HepG2 (cell line): ENCODE measurements around the gene TPM1. TPM values are rescaled to one million over a fixed set of nuclear protein-coding genes. Genes with fewer than 3 reads are reported as not detected.

Source experiments
- ATAC-seq: fragments of 200-7000 bp; cut with Tn5 transposase; 3 replicates; pipeline ENCODE4 v1.9.1; 2020; ENCODE audit warnings: mild to moderate bottlenecking, moderate library complexity
- BruUV-seq: library from RNA; stranded (reverse); fragments of 400-500 nt; replicated peaks from 2 replicates; lab custom pipeline; 2021; lab: Mats Ljungman, UMichigan
- CTCF ChIA-PET: fragments of 300-600 bp; formaldehyde crosslinking; extraction: SDS; loops from one replicate; lab custom pipeline; 2021; ENCODE audit warnings: low total read pairs, inconsistent platforms, low intra/inter-chr PET ratio; lab: Yijun Ruan, JAX
- POLR2A ChIA-PET: fragments of 350-600 bp; sonication (Branson Sonifier 250); formaldehyde crosslinking; loops from one replicate; lab custom pipeline; 2020; ENCODE audit warnings: antibody characterized with exemption, inconsistent platforms; lab: Yijun Ruan, JAX
- DNase-seq: peaks from one replicate; pipeline ENCODE4 v3.0.0-alpha.2; 2015; ENCODE audit warnings: low spot score
- FAIRE-seq: peaks from 3 replicates; lab custom pipeline; 2011; peaks lifted over from hg19 to GRCh38; lab: Jason Lieb, UNC
- H2AFZ ChIP-seq: one replicate; pipeline ENCODE4 v1.6.1; 2011; ENCODE audit warnings: low read length, inconsistent platforms
- H3K27ac ChIP-seq: fragments of 300-600 bp; 3 replicates; pipeline ENCODE4 v1.8.0; 2011; ENCODE audit warnings: mixed run types, mild to moderate bottlenecking, mixed read lengths, low read length, inconsistent platforms; ENCODE audit not compliant: insufficient read depth; ENCODE audit errors: extremely low read length
- H3K27me3 ChIP-seq, 2 experiments: fragments of 200-600 bp in 1 of 2; 2 replicates in 1 of 2; 3 replicates in 1 of 2; pipeline versions ENCODE4 v1.6.0 to v1.8.0; 2011; ENCODE audit warnings: low read length in 2 of 2, mild to moderate bottlenecking in 2 of 2, moderate library complexity in 2 of 2, inconsistent platforms in 1 of 2; ENCODE audit not compliant: insufficient read depth in 2 of 2, control insufficient read depth in 1 of 2
- H3K36me3 ChIP-seq, 2 experiments: fragments of 200-600 bp in 1 of 2; replicated peaks in 1 of 2; 2 replicates in 1 of 2; 3 replicates in 1 of 2; pipeline versions ENCODE4 v1.5.1 to v1.8.0; 2011; ENCODE audit warnings: low read length in 2 of 2, inconsistent platforms in 1 of 2; ENCODE audit not compliant: insufficient read depth in 2 of 2, control insufficient read depth in 1 of 2
- H3K4me1 ChIP-seq: 2 replicates; pipeline ENCODE4 v1.5.1; 2012; ENCODE audit warnings: low read length, inconsistent platforms; ENCODE audit not compliant: insufficient read depth
- H3K4me2 ChIP-seq: 2 replicates; pipeline ENCODE4 v1.6.0; 2011; ENCODE audit warnings: low read depth, low read length, inconsistent platforms
- H3K4me3 ChIP-seq, 3 experiments: fragments of 200-600 bp in 1 of 3; sonication (generic), shearing (Covaris generic) in 1 of 3; replicated peaks in 1 of 3; 2 replicates each; pipeline ENCODE4 v1.5.1; 2011 to 2016; ENCODE audit warnings: low read length in 3 of 3, inconsistent platforms in 2 of 3, low read depth in 2 of 3, mild to moderate bottlenecking in 2 of 3, control low read depth in 1 of 3, mixed read lengths in 1 of 3; ENCODE audit not compliant: insufficient read depth in 1 of 3
- H3K79me2 ChIP-seq: one replicate; pipeline ENCODE4 v1.6.1; 2011; ENCODE audit warnings: low read length, inconsistent platforms; ENCODE audit not compliant: insufficient read depth
- H3K9ac ChIP-seq: 2 replicates; pipeline ENCODE4 v1.6.0; 2011; ENCODE audit warnings: mild to moderate bottlenecking, low read depth, low read length, inconsistent platforms; ENCODE audit not compliant: insufficient read depth
- H3K9me3 ChIP-seq: 2 replicates; pipeline ENCODE4 v1.5.1; 2012; ENCODE audit warnings: mild to moderate bottlenecking, low read length
- H4K20me1 ChIP-seq: 2 replicates; pipeline ENCODE4 v1.6.0; 2011; ENCODE audit warnings: inconsistent platforms, mild to moderate bottlenecking, low read length, moderate library complexity; ENCODE audit not compliant: insufficient read depth
- DNMT1 ChIP-seq: sonication (generic); formaldehyde crosslinking; IDR thresholded peaks from 2 replicates; pipeline ENCODE4 v1.5.1; 2020; ENCODE audit warnings: mild to moderate bottlenecking, missing genetic modification reagents
- ESRRA ChIP-seq: sonication (generic); formaldehyde crosslinking; IDR thresholded peaks from 2 replicates; pipeline ENCODE4 v1.5.1; 2020; ENCODE audit warnings: mild to moderate bottlenecking, low read depth, missing genetic modification reagents
- FOXP1 ChIP-seq, 2 experiments: fragments of 450-650 bp in 1 of 2; IDR thresholded peaks; 2 replicates each; pipeline ENCODE4 v1.6.1; 2017 to 2018; ENCODE audit warnings: antibody characterized with exemption in 1 of 2
- HOXD1 ChIP-seq: sonication (generic); formaldehyde crosslinking; IDR thresholded peaks from 2 replicates; pipeline ENCODE4 v1.5.0; 2020; ENCODE audit warnings: missing genetic modification reagents
- IRX3 ChIP-seq: sonication (generic); formaldehyde crosslinking; IDR thresholded peaks from 2 replicates; pipeline ENCODE4 v1.8.1; 2023; ENCODE audit warnings: mild to moderate bottlenecking, low read depth, missing genetic modification reagents, borderline replicate concordance
- ISX ChIP-seq: sonication (generic); formaldehyde crosslinking; conservative IDR thresholded peaks from 2 replicates; pipeline ENCODE4 v1.5.0; 2020; ENCODE audit warnings: missing genetic modification reagents
- KLF9 ChIP-seq: IDR thresholded peaks from 2 replicates; pipeline ENCODE4 v1.6.1; 2016; ENCODE audit warnings: low read depth
- MAF1 ChIP-seq: sonication (generic); formaldehyde crosslinking; IDR thresholded peaks from 2 replicates; pipeline ENCODE4 v1.5.0; 2020; ENCODE audit warnings: missing genetic modification reagents, borderline replicate concordance
- NFKB2 ChIP-seq: sonication (generic); formaldehyde crosslinking; IDR thresholded peaks from 2 replicates; pipeline ENCODE4 v1.4.0; 2020; ENCODE audit warnings: missing genetic modification reagents, borderline replicate concordance
- NR3C1 ChIP-seq: sonication (generic); formaldehyde crosslinking; IDR thresholded peaks from 2 replicates; pipeline ENCODE4 v1.4.0; 2020; ENCODE audit warnings: missing genetic modification reagents
- RARA ChIP-seq: IDR thresholded peaks from 2 replicates; pipeline ENCODE4 v1.6.1; 2016; ENCODE audit warnings: missing genetic modification reagents, missing compliant biosample characterization
- RBM22 ChIP-seq: fragments of 200-400 bp; formaldehyde crosslinking; optimal IDR thresholded peaks from 2 replicates; pipeline ENCODE3; 2017; ENCODE audit warnings: mild to moderate bottlenecking, low read length, moderate library complexity
- ZFP1 ChIP-seq: IDR thresholded peaks from 2 replicates; pipeline ENCODE4 v1.6.1; 2016
- ZFY ChIP-seq: sonication (generic); formaldehyde crosslinking; IDR thresholded peaks from 2 replicates; pipeline ENCODE4 v1.4.0; 2020; ENCODE audit warnings: missing genetic modification reagents
- ZNF282 ChIP-seq: fragments of 450-650 bp; IDR thresholded peaks from 2 replicates; pipeline ENCODE4 v1.6.1; 2018; ENCODE audit not compliant: partially characterized antibody
- ZNF446 ChIP-seq: sonication (generic); formaldehyde crosslinking; IDR thresholded peaks from 2 replicates; pipeline ENCODE4 v1.5.0; 2020; ENCODE audit warnings: mild to moderate bottlenecking, missing genetic modification reagents
- ZNF780A ChIP-seq: sonication (generic); formaldehyde crosslinking; IDR thresholded peaks from 2 replicates; pipeline ENCODE4 v1.8.0; 2022; ENCODE audit warnings: mild to moderate bottlenecking, missing genetic modification reagents, moderate library complexity
- WGBS: methylation state at CpG from one replicate; pipeline ENCODE4 v1.1.6; 2017; ENCODE audit warnings: low lambda C conversion rate; 5-methylcytosine and 5-hydroxymethylcytosine counted together
- in situ Hi-C: cut with HindIII; loops from 2 replicates; pipeline ENCODE4 v1.10.0; 2017; ENCODE audit warnings: low pct_unique_long_range_greater_than_20kb; ENCODE audit not compliant: extremely low pct_ligation_motif_present
- intact Hi-C: fragments of 100-400 bp; cut with micrococcal nuclease; formaldehyde crosslinking; loops from one replicate; pipeline ENCODE4 v1.10.0; 2022; ENCODE audit not compliant: unreplicated experiment
- polyA plus RNA-seq, 8 experiments: library from polyadenylated mRNA; depleted of rRNA in 3 of 8; stranded (reverse) in 7 of 8; unstranded in 1 of 8; fragments of >200 nt; fragmentation: Illumina TruSeq in 4 of 8; extraction: Trizol in 4 of 8; gene quantifications; 2 replicates each; pipeline versions ENCODE4 v1.2.1 to v1.2.3, GENCODE V29; 2011 to 2016; ENCODE audit warnings: low read depth in 4 of 8, missing spikeins in 1 of 8, mixed read lengths in 1 of 8; ENCODE audit not compliant: insufficient read depth in 1 of 8
- total RNA-seq, 5 experiments: library from RNA; depleted of rRNA; stranded (reverse); fragments of >200 nt; fragmentation: Illumina TruSeq; extraction: Trizol; gene quantifications; 2 replicates each; pipeline ENCODE4 v1.2.3, GENCODE V29; 2016; ENCODE audit warnings: low read depth in 1 of 5
- TF ChIP-seq, protein P1 (sequence below): sonication (generic); formaldehyde crosslinking; IDR thresholded peaks from 2 replicates; pipeline ENCODE4 v1.5.0; 2020; ENCODE audit warnings: missing genetic modification reagents
- TF ChIP-seq, protein P2 (sequence below): sonication (generic); formaldehyde crosslinking; IDR thresholded peaks from 2 replicates; pipeline ENCODE4 v1.5.1; 2020; ENCODE audit warnings: missing genetic modification reagents, mild to moderate bottlenecking, borderline replicate concordance
- TF ChIP-seq, protein P3 (sequence below): sonication (generic); formaldehyde crosslinking; IDR thresholded peaks from 2 replicates; pipeline ENCODE4 v1.4.0; 2020; ENCODE audit warnings: missing genetic modification reagents, low read depth, mild to moderate bottlenecking, borderline replicate concordance
- TF ChIP-seq, protein P4 (sequence below): sonication (generic); formaldehyde crosslinking; IDR thresholded peaks from 2 replicates; pipeline ENCODE4 v1.9.0; 2022; ENCODE audit warnings: low read depth, missing genetic modification reagents

TPM1 gene
- total and polyA plus RNA-seq, 2 of the 13 experiments (the other 11 are each of a cell fraction or from before 2014, with no cell fraction given): 98.9 to 109 TPM

DNA sequence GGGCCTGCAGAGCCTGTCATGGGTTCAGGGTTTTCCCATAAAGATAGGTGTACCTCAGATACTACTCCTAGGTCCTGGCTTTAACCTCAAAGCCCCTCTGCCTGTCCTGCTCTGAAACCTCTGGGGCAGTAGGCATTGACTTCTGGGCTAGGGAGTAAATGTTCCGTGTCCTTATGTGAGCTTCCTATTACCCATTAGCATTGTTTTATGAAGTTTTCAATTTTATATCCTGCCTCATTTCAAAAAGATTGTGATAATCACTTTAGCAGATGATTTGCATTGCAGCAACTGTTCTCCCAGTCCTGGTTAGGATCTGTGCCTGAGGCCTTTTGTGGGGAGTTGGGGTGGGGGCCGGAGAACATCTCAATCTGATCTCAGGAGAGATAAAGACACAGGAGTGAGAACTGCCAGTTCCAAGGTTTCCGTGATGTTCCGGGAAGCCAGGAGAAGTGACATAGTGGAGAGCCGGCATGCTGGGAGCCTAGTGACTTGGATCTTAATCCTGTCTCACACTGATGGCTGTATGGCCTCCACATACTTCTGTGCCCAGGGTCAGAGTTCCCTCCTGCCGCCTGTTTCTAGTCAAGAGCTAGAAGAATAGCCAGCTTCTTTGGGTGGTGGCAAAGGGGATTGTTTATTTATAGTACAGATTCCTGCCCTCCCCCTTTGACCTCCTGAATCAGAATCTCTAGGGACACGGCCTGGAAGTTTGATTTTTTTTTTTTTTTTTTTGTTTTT lies 10.6 kb downstream of the TPM1 start:
- Histone ChIP-seq H3K27ac (peak overlapping the region; percentile 70), H3K4me3 (peak overlapping the region in 1 of 3 experiments; percentile 51; a peak in 3 of 6 replicates), H3K9ac (peak overlapping the region; percentile 42), H2AFZ (no peak overlapping the region), H4K20me1 (no peaks in the 10 kb centered on the region), H3K4me1 (peaks cover 76% of the 10 kb centered on the region), H3K9me3 (no peaks in the 10 kb centered on the region), H3K36me3 (peaks cover 7 to 16% of the 10 kb centered on the region in 2 experiments), H3K4me2 (peak overlapping the region; percentile 77), H3K27me3 (no peaks in the 10 kb centered on the region), H3K79me2 (peaks cover 60% of the 10 kb centered on the region)
- ChIA-PET POLR2A (interaction anchor here (0.7 to 3.8 kb wide), 11 partner anchors 8 to 186 kb away, joined by 3 to 25 read pairs (median 4); partner anchors contain the start of gene TPM1), CTCF (no interaction called here)
- no TSS peak for BruUV-seq
- DNase-seq: peak; percentile 84
- intact Hi-C loops: no loop called here
- no peak for FAIRE-seq
- peak; percentile 55 for ATAC-seq
- in situ Hi-C loops: no loop called here
- WGBS: 16% methylated on average over 7 of the region's 7 CpGs
- TF ChIP-seq FOXP1 (IDR thresholded peaks at IDR 0.05) (no peak), FOXP1 (CRISPR knock-in tag; IDR thresholded peaks at IDR 0.05) (peak; percentile 30; the same call in 1 of the 2 replicates), NFKB2 (CRISPR knock-in tag) (no peak), ZNF446 (CRISPR knock-in tag) (no peak), ZFY (no peak), HOXD1 (CRISPR knock-in tag) (no peak), MAF1 (CRISPR knock-in tag) (no peak), ZFP1 (no peak), KLF9 (CRISPR knock-in tag) (no peak), ZNF282 (no peak), ZNF780A (CRISPR knock-in tag) (no peak), RBM22 (no peak), IRX3 (CRISPR knock-in tag) (no peak), NR3C1 (CRISPR knock-in tag) (no peak), RARA (CRISPR knock-in tag) (peak; percentile 39; the same call in 1 of the 2 replicates), ESRRA (CRISPR knock-in tag) (no peak), ISX (CRISPR knock-in tag) (no peak), DNMT1 (CRISPR knock-in tag) (no peak)
- TF ChIP-seq, protein P1, sequence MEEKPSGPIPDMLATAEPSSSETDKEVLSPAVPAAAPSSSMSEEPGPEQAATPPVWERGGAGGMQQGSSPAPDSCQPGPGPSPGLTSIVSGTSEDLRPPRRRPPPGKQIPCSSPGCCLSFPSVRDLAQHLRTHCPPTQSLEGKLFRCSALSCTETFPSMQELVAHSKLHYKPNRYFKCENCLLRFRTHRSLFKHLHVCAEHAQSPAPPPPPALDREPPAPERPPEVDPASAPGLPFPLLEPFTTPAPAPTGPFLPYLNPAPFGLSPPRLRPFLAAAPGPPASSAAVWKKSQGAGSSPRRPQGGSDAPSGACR (CRISPR knock-in tag): no peak
- TF ChIP-seq, protein P2, sequence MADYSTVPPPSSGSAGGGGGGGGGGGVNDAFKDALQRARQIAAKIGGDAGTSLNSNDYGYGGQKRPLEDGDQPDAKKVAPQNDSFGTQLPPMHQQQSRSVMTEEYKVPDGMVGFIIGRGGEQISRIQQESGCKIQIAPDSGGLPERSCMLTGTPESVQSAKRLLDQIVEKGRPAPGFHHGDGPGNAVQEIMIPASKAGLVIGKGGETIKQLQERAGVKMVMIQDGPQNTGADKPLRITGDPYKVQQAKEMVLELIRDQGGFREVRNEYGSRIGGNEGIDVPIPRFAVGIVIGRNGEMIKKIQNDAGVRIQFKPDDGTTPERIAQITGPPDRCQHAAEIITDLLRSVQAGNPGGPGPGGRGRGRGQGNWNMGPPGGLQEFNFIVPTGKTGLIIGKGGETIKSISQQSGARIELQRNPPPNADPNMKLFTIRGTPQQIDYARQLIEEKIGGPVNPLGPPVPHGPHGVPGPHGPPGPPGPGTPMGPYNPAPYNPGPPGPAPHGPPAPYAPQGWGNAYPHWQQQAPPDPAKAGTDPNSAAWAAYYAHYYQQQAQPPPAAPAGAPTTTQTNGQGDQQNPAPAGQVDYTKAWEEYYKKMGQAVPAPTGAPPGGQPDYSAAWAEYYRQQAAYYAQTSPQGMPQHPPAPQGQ (CRISPR knock-in tag): no peak
- TF ChIP-seq, protein P3, sequence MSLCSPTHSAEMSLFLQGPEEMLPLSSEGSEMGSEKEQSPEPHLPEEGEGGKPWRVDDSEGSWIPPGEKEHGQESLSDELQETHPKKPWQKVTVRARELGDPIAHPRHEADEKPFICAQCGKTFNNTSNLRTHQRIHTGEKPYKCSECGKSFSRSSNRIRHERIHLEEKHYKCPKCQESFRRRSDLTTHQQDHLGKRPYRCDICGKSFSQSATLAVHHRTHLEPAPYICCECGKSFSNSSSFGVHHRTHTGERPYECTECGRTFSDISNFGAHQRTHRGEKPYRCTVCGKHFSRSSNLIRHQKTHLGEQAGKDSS (CRISPR knock-in tag): no peak
- TF ChIP-seq, protein P4, sequence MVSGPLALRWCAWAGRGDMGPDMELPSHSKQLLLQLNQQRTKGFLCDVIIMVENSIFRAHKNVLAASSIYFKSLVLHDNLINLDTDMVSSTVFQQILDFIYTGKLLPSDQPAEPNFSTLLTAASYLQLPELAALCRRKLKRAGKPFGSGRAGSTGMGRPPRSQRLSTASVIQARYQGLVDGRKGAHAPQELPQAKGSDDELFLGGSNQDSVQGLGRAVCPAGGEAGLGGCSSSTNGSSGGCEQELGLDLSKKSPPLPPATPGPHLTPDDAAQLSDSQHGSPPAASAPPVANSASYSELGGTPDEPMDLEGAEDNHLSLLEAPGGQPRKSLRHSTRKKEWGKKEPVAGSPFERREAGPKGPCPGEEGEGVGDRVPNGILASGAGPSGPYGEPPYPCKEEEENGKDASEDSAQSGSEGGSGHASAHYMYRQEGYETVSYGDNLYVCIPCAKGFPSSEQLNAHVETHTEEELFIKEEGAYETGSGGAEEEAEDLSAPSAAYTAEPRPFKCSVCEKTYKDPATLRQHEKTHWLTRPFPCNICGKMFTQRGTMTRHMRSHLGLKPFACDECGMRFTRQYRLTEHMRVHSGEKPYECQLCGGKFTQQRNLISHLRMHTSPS: no peak
